ENCODE data around the gene VWF. TPM values are rescaled to one million over a fixed set of nuclear protein-coding genes. Genes with fewer than 3 reads are reported as not detected.

VWF gene
- total and polyA plus RNA-seq, 2 donors (not counting 3 experiments of a cell fraction or from before 2014, with no cell fraction given), result 1,041 to 2,328 TPM

GRCh38 chr12:6125310-6125608 is 789 bp upstream of the VWF start:
- H3K27ac ChIP-seq (ENCODE audit: insufficient read depth, low read depth, low read length), result peak overlapping the region; percentile 100
- DNase-seq (ENCODE audit: low read depth, low spot score), result no peak
- no peak overlapping the region for H3K4me3 ChIP-seq (replicated peaks in 1 of 3; ENCODE audit: insufficient read depth in 1 of 3, low read depth in 1 of 3, low read length in 3 of 3)
- BruUV-seq (replicated peaks), result no TSS peak
- no peaks in the 10 kb centered on the region for H3K9me1 ChIP-seq (replicated peaks; ENCODE audit: control insufficient read depth, extremely low read depth, insufficient read depth, low read length)
- H4K20me1 ChIP-seq (replicated peaks; ENCODE audit: control insufficient read depth, extremely low read depth, insufficient read depth, low read length), result no peaks in the 10 kb centered on the region
- intact Hi-C loops (cut with micrococcal nuclease), result no loop called here
- H3K4me1 ChIP-seq (ENCODE audit: control insufficient read depth, extremely low read depth, insufficient read depth, low read length), result peaks cover 39% of the 10 kb centered on the region
- dilution Hi-C loops (cut with MboI; ENCODE audit: extremely low pct_ligation_motif_present, low sequenced_read_pairs), result no loop called here
- H3K36me3 ChIP-seq (ENCODE audit: control insufficient read depth in 2 of 2, extremely low read depth in 1 of 2, insufficient read depth in 2 of 2, low read length in 2 of 2), result peaks cover 11 to 15% of the 10 kb centered on the region in 2 experiments
- no peak for FAIRE-seq
- H2AFZ ChIP-seq (ENCODE audit: low read depth, low read length), result no peak overlapping the region
- TF ChIP-seq MYC (IDR thresholded peaks at IDR 0.05; ENCODE audit: low read depth, low read length) (no peak), JUN (IDR thresholded peaks at IDR 0.05; ENCODE audit: borderline replicate concordance, insufficient read depth, insufficient read length, low read depth) (no peak), CTCF (IDR thresholded peaks at IDR 0.05; ENCODE audit: extremely low read depth in 1 of 2, insufficient read depth in 1 of 2, low read depth in 1 of 2, low read length in 2 of 2) (no peak)
- peaks cover 39% of the 10 kb centered on the region for H3K79me2 ChIP-seq (ENCODE audit: control insufficient read depth, insufficient read depth, low read length)
- H3K9me3 ChIP-seq (replicated peaks; ENCODE audit: control insufficient read depth, insufficient read depth, low read length), result no peaks in the 10 kb centered on the region
- H3K27me3 ChIP-seq (ENCODE audit: control insufficient read depth in 2 of 2, insufficient read depth in 2 of 2, low read length in 2 of 2), result no peaks in the 10 kb centered on the region
- H3K9ac ChIP-seq (replicated peaks; ENCODE audit: extremely low read depth, insufficient read depth, low read length), result no peak overlapping the region
- H3K4me2 ChIP-seq (ENCODE audit: insufficient read depth, low read length), result no peak overlapping the region
- CTCF ChIA-PET, result interaction anchor here (1.0 to 2.4 kb wide), 7 partner anchors 10 to 198 kb away, joined by 3 to 16 read pairs (median 8); no protein-coding TSS in a partner anchor
- POLR2A ChIA-PET, result interaction anchor here (0.5 to 1.6 kb wide), 5 partner anchors 9 to 46 kb away, joined by 3 to 24 read pairs (median 4); no protein-coding TSS in a partner anchor

- Histone ChIP-seq H3K4me2 (ENCODE audit: insufficient read depth, low read length) (peak overlapping the region; percentile 89), H3K27ac (ENCODE audit: insufficient read depth, low read depth, low read length) (peak overlapping the region; percentile 100), H4K20me1 (replicated peaks; ENCODE audit: control insufficient read depth, extremely low read depth, insufficient read depth, low read length) (no peaks in the 10 kb centered on the region), H2AFZ (ENCODE audit: low read depth, low read length) (no peak overlapping the region), H3K36me3 (ENCODE audit: control insufficient read depth in 2 of 2, extremely low read depth in 1 of 2, insufficient read depth in 2 of 2, low read length in 2 of 2) (peaks cover 11 to 25% of the 10 kb centered on the region in 2 experiments), H3K9ac (replicated peaks; ENCODE audit: extremely low read depth, insufficient read depth, low read length) (peak overlapping the region; percentile 99), H3K9me1 (replicated peaks; ENCODE audit: control insufficient read depth, extremely low read depth, insufficient read depth, low read length) (no peaks in the 10 kb centered on the region), H3K79me2 (ENCODE audit: control insufficient read depth, insufficient read depth, low read length) (peaks cover 55% of the 10 kb centered on the region), H3K27me3 (ENCODE audit: control insufficient read depth in 2 of 2, insufficient read depth in 2 of 2, low read length in 2 of 2) (no peaks in the 10 kb centered on the region), H3K9me3 (replicated peaks; ENCODE audit: control insufficient read depth, insufficient read depth, low read length) (no peaks in the 10 kb centered on the region), H3K4me3 (replicated peaks in 1 of 3; ENCODE audit: insufficient read depth in 1 of 3, low read depth in 1 of 3, low read length in 3 of 3) (peak overlapping the region; percentile 17 to 93 (median 79)), H3K4me1 (ENCODE audit: control insufficient read depth, extremely low read depth, insufficient read depth, low read length) (peaks cover 55% of the 10 kb centered on the region)
- TF ChIP-seq POLR2A (IDR thresholded peaks at IDR 0.05; ENCODE audit: low read depth, low read length) (peak; percentile 72), POLR2AphosphoS5 (IDR thresholded peaks at IDR 0.05; ENCODE audit: insufficient read depth, low read depth, low read length) (peak; percentile 31), MYC (IDR thresholded peaks at IDR 0.05; ENCODE audit: low read depth, low read length) (no peak)
- FAIRE-seq (peak; percentile 24), DNase-seq (ENCODE audit: low read depth, low spot score) (peak; percentile 34)
- intact Hi-C loops (cut with micrococcal nuclease) (no loop called here), dilution Hi-C loops (cut with MboI; ENCODE audit: extremely low pct_ligation_motif_present, low sequenced_read_pairs) (no loop called here)
- no TSS peak for BruUV-seq (replicated peaks)
- CTCF ChIA-PET, result interaction anchor here (2.0 to 2.4 kb wide), 3 partner anchors 18 to 72 kb away, joined by 8 to 16 read pairs (median 11); no protein-coding TSS in a partner anchor
- POLR2A ChIA-PET, result interaction anchor here (1.0 kb wide), 1 partner anchor 46 kb away, joined by 3 read pairs; no protein-coding TSS in a partner anchor
Observed at GRCh38 chr12:6123258-6123657, 1.2 kb downstream of the VWF start.

Measured in endothelial cell of umbilical vein (primary cell).